ENCODE measurements around the gene SLC25A13. TPM values are rescaled to one million over a fixed set of nuclear protein-coding genes. Genes with fewer than 3 reads are reported as not detected.

The SLC25A13 gene
- total RNA-seq, 2 donors from 2014 or later = 94.3 to 114 TPM

DNA sequence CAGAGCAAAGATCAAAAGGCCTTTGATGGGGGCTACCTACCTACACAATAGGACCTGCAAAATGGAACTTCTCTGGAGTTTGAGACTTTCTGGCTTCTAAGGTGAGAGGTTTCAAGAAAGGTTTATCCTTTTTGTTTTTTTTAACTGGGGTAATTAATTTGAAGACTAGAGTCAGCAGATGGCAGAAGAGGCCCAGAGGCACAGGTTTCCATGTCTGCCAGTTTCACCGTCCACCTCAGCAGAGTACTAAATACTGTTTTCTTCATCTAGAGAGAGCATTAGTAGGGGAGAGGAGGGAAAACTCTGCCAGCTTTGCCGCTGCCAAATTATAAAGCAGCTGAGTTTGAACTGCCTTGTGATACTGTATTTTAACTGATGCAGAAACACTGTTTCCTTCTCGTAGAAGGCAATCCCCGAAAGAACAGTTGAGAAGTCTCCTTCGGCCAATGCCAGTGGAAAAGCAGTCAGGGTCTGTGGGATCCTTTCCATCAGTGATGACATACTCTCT, 138.7 kb downstream of the SLC25A13 start:
- H3K9ac ChIP-seq (ENCODE audit: extremely low read depth, low read length, poor library complexity, severe bottlenecking) = no peak overlapping the region
- H3K27ac ChIP-seq (ENCODE audit: low read depth, low read length) = no peak overlapping the region
- Mint-ChIP-seq H3K9me3 (no peaks in the 10 kb centered on the region), H3K27ac (no peak overlapping the region), H3K4me3 (no peak overlapping the region), H3K36me3 (ENCODE audit: low read depth) (peaks cover 32% of the 10 kb centered on the region), H3K27me3 (ENCODE audit: insufficient read depth) (no peaks in the 10 kb centered on the region), H3K4me1 (peaks cover 33% of the 10 kb centered on the region)
- WGBS, 2 experiments (ENCODE audit: insufficient coverage in 1 of 2, insufficient read length in 1 of 2) = 87 to 91% methylated on average over 5 of the region's 5 CpGs
- no peak overlapping the region for H3K4me3 ChIP-seq (ENCODE audit: low read length)
- DNase-seq = no peak
- peaks cover 50% of the 10 kb centered on the region for H3K36me3 ChIP-seq (ENCODE audit: control insufficient read depth, insufficient read depth, low read length)
- no peaks in the 10 kb centered on the region for H3K9me3 ChIP-seq (ENCODE audit: control insufficient read depth, low read length)
- H3K4me1 ChIP-seq (ENCODE audit: control insufficient read depth, insufficient read depth, low read length) = peaks cover 14% of the 10 kb centered on the region
- TF ChIP-seq, protein P1, sequence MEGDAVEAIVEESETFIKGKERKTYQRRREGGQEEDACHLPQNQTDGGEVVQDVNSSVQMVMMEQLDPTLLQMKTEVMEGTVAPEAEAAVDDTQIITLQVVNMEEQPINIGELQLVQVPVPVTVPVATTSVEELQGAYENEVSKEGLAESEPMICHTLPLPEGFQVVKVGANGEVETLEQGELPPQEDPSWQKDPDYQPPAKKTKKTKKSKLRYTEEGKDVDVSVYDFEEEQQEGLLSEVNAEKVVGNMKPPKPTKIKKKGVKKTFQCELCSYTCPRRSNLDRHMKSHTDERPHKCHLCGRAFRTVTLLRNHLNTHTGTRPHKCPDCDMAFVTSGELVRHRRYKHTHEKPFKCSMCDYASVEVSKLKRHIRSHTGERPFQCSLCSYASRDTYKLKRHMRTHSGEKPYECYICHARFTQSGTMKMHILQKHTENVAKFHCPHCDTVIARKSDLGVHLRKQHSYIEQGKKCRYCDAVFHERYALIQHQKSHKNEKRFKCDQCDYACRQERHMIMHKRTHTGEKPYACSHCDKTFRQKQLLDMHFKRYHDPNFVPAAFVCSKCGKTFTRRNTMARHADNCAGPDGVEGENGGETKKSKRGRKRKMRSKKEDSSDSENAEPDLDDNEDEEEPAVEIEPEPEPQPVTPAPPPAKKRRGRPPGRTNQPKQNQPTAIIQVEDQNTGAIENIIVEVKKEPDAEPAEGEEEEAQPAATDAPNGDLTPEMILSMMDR (conservative IDR thresholded peaks at IDR 0.05) = peak; percentile 23
- H3K27me3 ChIP-seq (ENCODE audit: control insufficient read depth, insufficient read depth, low read length, poor library complexity, severe bottlenecking) = no peaks in the 10 kb centered on the region

DNA sequence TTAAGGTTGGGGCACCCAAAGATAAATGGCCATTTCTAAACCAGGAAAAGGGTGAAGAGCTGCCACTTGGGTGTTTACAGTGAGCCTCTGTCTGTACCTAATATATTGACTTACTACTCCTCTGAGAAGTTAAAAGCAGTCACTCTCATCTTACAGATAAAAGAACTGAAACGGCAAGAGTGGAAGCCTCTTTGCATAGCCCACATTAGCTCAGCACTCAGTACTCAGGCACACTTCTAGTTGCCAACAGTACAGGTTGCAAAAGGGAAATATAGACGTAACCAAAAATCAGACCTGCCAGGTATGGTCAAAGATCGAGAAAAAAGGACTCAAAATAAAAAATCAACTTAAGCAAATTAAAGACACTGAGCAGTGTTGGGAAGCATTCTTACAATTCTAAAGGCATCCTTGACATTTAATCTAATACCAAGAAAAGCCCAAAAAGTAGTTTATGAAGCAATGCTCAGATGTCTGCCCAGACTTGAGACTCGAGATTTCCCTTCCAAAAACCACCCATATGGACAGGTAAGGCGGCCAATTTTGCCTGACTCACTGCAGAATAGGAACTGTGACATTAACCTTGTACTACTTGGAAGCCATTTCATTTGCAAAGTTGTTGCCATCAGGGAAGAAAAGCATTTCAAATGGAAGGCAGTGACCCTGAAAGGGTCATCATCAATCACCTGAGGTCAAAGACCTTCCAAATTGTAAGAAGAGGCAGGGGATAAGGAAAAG, 139.3 kb downstream of the SLC25A13 start:
- H3K9me3 Mint-ChIP-seq = no peaks in the 10 kb centered on the region
- Histone ChIP-seq H3K27me3 (ENCODE audit: control insufficient read depth, insufficient read depth, low read length, poor library complexity, severe bottlenecking) (no peaks in the 10 kb centered on the region), H3K4me3 (ENCODE audit: low read length) (no peak overlapping the region), H3K4me1 (ENCODE audit: control insufficient read depth, insufficient read depth, low read length) (peaks cover 19% of the 10 kb centered on the region), H3K27ac (ENCODE audit: low read depth, low read length) (no peak overlapping the region), H3K9me3 (ENCODE audit: control insufficient read depth, low read length) (no peaks in the 10 kb centered on the region), H3K36me3 (ENCODE audit: control insufficient read depth, insufficient read depth, low read length) (peaks cover 55% of the 10 kb centered on the region), H3K9ac (ENCODE audit: extremely low read depth, low read length, poor library complexity, severe bottlenecking) (no peak overlapping the region)
- H3K27ac Mint-ChIP-seq = no peak overlapping the region
- TF ChIP-seq, protein P1 (conservative IDR thresholded peaks at IDR 0.05) = no peak
- H3K4me3 Mint-ChIP-seq = no peak overlapping the region
- H3K36me3 Mint-ChIP-seq (ENCODE audit: low read depth) = peaks cover 34% of the 10 kb centered on the region
- no peaks in the 10 kb centered on the region for H3K27me3 Mint-ChIP-seq (ENCODE audit: insufficient read depth)
- DNase-seq = no peak
- WGBS, 2 experiments (ENCODE audit: insufficient coverage in 1 of 2, insufficient read length in 1 of 2) = 89 to 90% methylated on average over 5 of the region's 5 CpGs
- H3K4me1 Mint-ChIP-seq = peaks cover 27% of the 10 kb centered on the region

DNA sequence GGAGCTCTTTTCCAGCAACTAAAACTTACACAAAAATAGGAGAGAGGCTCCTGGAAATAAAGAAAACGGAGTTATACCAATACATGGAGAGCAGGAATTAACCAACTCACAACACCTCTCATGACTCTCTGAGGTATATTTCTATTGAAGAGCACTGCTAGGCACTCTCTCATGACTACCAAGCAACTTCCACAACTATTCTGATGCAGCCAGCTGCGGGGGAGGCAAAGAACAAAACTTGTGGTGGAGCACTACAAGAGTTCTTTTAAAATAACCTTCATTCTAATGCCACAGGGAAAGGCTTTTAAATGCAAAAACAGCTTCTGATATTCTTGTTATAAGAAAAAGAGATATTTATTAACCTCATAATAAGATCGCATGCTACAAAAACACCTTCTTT, 140.7 kb downstream of the SLC25A13 start:
- Histone ChIP-seq H3K36me3 (ENCODE audit: control insufficient read depth, insufficient read depth, low read length) (peaks cover 58% of the 10 kb centered on the region), H3K4me3 (ENCODE audit: low read length) (no peak overlapping the region), H3K9me3 (ENCODE audit: control insufficient read depth, low read length) (no peaks in the 10 kb centered on the region), H3K27ac (ENCODE audit: low read depth, low read length) (no peak overlapping the region), H3K9ac (ENCODE audit: extremely low read depth, low read length, poor library complexity, severe bottlenecking) (no peak overlapping the region), H3K27me3 (ENCODE audit: control insufficient read depth, insufficient read depth, low read length, poor library complexity, severe bottlenecking) (no peaks in the 10 kb centered on the region), H3K4me1 (ENCODE audit: control insufficient read depth, insufficient read depth, low read length) (peaks cover 25% of the 10 kb centered on the region)
- Mint-ChIP-seq H3K4me3 (no peak overlapping the region), H3K4me1 (peaks cover 29% of the 10 kb centered on the region), H3K27me3 (ENCODE audit: insufficient read depth) (no peaks in the 10 kb centered on the region), H3K27ac (peak overlapping the region; percentile 18), H3K36me3 (ENCODE audit: low read depth) (peaks cover 34% of the 10 kb centered on the region), H3K9me3 (no peaks in the 10 kb centered on the region)
- TF ChIP-seq, protein P1 (conservative IDR thresholded peaks at IDR 0.05) = no peak
- WGBS, 2 experiments (ENCODE audit: insufficient coverage in 1 of 2, insufficient read length in 1 of 2) = 77% methylated on average over 2 of the region's 3 CpGs; no CpG with 5 or more reads in 1 of the 2 experiments
- DNase-seq = no peak

All from endodermal cell (in vitro differentiated cells).